HG03469 (cell line): ENCODE results near the gene GGA2.
"Not testable (repeated sequence)": the region's sequence is repeated elsewhere in the genome, so short reads cannot be mapped to it uniquely, and the experiment has no call there.

ENCODE experiments used
- ATAC-seq: cut with Tn5 transposase; IDR thresholded peaks from one replicate; pipeline ENCODE4 v1.9.1; 2021; ENCODE audit warnings: mild to moderate bottlenecking, moderate library complexity, moderate number of reproducible peaks; ENCODE audit not compliant: unreplicated experiment

GGA2 gene, protein sequence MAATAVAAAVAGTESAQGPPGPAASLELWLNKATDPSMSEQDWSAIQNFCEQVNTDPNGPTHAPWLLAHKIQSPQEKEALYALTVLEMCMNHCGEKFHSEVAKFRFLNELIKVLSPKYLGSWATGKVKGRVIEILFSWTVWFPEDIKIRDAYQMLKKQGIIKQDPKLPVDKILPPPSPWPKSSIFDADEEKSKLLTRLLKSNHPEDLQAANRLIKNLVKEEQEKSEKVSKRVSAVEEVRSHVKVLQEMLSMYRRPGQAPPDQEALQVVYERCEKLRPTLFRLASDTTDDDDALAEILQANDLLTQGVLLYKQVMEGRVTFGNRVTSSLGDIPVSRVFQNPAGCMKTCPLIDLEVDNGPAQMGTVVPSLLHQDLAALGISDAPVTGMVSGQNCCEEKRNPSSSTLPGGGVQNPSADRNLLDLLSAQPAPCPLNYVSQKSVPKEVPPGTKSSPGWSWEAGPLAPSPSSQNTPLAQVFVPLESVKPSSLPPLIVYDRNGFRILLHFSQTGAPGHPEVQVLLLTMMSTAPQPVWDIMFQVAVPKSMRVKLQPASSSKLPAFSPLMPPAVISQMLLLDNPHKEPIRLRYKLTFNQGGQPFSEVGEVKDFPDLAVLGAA

DNA sequence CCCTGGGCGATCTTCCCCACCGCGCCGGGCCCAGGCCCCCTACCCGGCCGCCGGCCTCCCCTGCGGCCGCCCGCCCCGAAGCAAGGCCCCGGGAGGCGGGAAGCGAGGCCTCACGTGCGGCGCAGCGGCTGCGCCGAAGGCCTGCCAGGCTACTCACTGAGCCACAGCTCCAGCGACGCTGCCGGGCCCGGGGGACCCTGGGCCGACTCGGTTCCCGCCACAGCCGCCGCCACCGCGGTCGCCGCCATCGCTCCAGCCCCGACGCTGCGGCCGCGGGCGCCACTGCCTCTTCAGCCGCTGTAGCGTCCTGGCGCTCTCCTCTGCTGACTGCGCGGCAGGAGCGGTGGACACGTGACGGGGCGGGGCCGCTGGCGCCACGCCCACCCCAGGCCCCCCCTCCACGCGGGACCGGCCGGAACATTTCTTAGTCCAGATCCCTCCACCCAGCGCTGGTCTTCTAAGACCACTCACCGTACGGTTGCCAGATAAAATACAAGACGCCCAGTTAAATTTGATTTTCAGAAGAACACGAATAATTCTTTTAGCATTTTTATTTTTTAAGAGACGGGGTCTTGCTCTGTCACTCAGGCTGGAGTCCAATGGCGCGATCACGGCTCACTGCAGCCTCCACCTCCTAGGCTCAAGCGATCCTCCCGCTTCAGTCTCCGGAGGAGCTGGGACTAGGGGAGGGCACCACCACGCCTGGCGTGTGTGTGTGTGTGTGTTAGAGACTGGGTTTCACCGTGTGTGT is at the start of gene GGA2:
TSS of gene GGA2 (minus strand) at position 331 of the 751 bp plus-strand sequence. CDS start at position 248, 83 bp downstream.
- peak; percentile 38 for ATAC-seq

DNA sequence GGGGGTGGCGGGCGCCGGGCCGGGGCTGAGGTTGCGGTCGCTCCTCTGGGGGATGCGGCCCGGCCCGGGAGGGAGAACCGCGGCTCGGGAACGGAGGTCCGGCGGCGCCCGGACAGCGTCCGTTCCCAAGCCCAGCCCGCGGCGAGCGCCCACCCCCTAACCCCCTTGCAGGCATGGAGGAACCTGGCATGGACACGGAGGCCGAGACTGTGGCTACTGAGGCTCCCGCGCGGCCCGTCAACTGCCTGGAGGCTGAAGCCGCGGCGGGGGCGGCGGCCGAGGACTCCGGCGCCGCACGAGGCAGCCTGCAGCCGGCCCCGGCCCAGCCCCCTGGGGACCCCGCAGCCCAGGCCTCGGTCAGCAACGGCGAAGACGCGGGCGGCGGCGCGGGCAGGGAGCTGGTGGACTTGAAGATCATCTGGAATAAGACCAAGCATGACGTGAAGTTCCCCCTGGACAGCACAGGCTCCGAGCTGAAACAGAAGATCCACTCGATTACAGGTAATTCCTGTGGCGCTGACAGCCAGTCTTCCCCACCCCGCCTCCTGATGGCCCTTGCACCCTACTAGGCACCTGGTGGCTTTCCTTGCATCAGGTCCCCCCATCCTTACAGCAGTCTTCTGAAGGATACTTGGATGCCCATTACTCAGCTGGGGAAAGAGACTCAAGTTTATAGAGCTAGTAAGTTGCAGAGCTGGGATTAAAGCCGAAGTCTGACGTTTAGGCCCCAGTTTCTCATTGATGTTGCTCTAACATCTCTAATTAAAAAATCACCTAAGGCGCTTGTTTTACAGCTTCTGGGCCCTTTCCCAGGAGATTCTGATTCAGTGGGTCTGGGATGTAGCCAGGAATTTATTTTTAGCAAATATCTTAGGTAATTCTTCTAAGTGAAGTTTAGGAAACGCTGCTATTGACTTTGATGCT is 47.7 kb upstream of the GGA2 start:
- no peak for ATAC-seq

DNA sequence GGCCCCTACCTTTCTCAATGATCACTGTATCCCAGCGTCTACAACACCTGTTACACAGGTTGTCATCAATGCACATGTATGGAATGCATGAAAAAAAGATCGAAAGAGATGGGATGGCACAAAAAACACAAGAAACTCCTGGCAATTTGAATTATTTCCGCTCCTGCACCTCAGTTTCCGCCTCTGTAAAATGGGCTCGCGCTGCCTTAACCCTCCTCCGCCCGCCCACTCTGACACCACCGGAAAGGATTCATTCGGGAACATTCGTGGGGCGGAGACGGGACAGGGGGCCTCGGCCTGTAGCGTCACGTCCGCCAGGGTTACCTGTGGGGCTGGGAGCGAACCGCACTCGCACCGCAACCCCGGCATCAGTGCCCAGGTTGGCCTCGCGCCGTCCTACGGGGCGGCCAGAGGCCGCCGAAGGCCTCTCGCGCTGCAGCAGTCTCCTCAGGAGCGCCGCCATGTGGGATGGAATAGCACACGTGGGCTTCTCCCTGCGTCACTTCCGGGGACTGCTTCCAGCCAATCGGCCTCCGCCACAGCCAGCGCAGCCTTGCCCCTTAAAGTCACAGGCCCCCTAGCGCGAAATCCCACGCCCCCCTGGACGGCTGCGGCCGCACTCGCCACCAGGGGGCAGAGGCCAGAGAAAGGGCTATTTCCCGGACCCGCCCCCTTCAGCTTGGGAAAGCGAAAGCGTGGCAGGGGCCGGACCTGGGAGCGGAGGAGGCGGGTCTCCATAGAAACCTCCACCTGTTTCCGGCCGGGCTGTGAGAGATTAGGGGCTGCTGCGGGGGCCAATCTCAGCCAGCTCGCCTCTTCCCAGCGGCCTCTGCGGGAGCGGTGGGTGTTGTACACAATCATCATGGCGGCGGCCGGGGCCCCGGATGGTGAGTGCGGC is 46.8 kb upstream of the GGA2 start, which contains the start of the genes EARS2 and UBFD1:
TSS of gene EARS2 (minus strand) at position 470 of the 898 bp plus-strand sequence. CDS start at position 463, 7 bp downstream.
TSS of gene UBFD1 (plus strand) at position 847 of the 898 bp plus-strand sequence. CDS start at position 863, 16 bp downstream.
- ATAC-seq, result peak; percentile 77

DNA sequence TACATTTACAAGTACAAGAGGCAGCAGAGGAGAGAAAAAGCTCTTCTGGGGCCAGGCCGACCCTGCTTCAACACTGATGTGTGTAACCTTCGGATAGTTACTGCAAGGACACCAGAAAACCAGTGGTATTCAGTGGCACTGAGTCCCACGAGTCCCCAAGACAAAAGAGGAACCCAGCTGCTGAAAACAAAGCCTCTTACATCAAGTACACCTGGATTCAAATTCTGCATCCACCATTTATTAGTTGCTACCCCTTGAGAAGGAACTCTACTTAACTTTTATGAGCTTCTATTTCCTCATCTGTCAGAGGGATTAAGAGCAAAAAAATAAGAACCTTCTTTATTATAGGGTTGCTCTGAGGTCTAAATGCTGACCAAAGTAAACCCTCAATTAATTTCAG is 44.2 kb upstream of the GGA2 start:
- no peak for ATAC-seq

DNA sequence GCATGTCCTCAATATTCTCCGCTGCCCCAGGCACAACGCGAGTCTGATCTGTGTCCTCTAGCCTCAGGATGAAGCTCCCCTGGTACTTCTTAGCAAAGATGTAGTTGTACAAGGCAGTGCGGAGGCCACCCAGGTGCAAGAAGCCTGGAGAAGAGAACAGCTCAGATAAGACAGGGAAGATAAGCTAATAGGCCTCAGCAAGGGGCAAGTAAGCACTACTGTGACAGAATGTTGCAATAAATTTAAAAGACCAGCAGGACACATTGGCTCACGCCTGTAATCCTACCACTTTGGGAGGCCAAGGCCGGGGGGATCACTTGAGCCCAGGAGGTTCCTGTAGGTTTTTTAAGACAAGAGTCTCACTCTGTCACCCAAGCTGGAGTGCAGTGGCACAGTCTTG is 41.9 kb upstream of the GGA2 start:
- no peak for ATAC-seq

DNA sequence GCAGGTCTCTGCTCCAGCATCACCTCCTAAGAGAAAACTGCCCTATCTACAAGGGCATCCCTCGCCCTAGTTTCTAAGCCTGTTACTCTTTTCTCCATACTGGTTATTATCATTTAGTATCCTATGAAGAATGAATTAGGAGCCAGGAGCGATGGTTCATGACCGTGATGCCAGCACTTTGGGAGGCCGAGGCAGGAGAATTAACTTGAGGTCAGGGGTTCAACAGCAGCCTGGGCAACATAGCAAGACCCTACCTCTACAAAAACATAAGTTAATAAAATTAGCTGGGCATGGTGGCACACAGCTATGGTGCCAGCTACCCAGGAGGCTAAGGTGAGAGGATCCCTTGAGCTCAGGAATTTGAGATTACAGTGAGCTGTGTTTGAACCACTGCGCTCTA is 39.6 kb upstream of the GGA2 start:
- ATAC-seq, result no peak

DNA sequence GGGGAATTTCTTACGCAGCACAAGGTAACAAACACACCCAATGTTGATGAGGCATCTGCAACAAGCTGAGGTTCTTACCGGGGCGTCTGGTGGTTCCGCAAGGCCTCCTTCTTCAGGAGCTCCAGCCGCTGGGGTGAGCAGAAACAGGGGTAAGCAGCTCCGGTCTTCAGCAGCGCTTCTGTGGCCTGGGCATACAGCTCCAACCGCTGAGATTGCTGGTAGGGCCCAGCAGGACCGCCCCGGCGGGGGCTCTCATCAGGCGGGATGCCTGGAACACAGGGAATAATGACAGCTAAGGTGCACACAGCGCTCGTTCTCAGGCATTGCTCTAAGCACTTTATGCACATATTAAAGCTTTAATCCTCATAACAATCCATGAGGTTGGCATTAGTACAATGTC is 34.1 kb upstream of the GGA2 start:
- no peak for ATAC-seq

DNA sequence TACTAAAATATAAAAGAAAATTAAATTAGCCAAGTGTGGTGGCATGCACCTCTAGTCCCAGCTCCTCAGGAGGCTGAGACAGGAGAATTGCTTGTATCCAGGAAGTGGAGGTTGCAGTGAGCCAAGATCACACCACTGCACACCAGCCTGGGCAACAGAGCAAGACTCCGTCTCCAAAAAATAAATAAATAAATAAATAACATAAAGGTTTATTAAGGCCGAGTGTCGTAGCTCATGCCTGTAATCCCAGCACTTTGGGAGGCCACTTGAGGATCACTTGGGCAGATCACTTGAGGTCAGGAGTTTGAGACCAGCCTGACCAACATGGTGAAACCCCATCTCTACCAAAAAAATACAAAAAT is 30.5 kb upstream of the GGA2 start:
- ATAC-seq, result not testable (repeated sequence)

DNA sequence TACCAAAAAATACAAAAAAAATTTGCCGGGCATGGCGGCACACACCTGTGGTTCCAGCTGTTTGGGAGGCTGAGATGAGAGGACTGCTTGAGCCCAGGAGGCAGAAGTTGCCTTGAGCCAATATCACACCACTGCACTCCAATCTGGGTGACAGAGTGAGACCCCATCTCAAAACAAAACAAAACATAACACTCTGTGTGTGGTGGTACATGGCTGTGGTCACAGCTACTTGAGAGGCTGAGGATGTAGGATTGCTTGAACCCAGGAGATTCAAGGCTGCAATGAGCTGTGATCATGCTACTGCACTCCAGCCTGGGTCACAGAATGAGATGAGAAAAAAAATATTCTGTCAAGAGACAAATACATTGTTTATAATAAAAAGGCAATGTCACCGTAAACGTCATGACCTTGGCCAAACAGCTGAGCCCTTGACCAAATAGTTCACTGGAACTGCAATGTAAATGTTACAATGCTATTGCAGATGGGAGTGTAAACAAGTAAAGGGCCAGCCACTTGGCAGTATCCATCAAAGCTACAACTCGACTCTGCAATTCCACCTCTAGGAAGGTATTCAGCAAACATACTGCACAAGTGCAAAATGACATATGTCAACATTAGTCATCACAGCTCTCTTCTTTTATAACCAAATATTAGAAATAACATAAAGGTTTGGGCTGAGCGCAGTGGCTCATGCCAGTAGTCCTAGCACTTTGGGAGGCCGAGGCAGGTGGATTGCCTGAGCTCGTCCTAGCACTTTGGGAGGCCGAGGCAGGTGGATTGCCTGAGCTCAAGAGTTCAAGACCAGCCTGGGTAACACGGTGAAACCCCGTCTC is 29.9 kb upstream of the GGA2 start:
- ATAC-seq, result no peak

DNA sequence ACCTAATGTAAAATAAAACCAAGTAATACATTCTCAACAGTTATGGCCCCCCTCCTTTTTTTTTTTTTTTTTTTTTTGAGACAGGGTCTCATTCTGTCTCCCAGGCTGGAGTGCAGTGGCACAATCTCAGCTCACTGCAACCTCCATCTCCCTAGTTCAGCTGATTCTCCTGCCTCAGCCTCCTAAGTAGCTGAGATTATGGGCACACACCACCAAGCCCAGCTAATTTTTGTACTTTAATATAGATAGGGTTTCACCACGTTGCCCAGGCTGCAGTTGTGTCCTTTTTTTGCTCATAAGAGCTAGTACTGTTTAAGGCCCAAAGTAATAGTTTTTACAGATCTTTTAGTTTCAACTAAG is 28.6 kb upstream of the GGA2 start:
- ATAC-seq, result no peak

DNA sequence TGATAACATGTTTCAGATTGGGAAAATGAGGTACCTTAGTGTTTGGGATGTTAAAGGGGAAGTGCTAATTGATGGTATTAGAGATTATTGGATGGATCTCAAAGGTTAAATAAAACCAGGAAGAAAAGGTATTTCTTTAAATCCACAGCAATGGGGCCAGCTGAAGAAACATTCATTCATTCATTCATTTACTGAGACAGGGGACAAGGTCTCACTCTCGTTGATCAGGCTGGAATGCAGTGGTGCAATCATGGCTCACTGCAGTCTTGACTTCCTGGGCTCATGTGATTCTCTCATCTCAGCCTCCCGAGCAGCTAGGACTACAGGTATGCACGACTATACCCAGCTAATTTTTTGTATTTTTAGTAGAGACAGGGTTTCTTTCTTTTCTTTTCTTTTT is 27.1 kb upstream of the GGA2 start:
- ATAC-seq, result no peak

DNA sequence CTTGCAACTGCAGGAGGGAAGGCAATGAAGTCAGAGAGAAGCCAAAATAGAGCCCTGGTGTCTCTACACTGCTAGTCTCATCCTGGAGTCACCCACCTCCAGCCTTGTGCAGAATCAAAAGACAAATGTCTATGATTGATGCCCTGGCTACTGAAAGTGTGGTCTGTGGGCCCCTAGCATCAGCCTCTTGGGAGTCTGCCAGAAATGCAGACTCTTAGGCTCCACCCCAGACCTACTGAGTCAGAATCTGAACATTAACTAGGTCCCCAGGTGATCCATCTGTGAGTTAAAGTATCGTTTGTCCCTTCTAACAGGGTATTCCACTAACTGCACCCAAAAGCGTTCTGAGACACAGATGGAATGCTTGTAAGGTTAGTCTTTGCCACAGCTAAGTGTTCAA is 25.6 kb upstream of the GGA2 start:
- no peak for ATAC-seq

DNA sequence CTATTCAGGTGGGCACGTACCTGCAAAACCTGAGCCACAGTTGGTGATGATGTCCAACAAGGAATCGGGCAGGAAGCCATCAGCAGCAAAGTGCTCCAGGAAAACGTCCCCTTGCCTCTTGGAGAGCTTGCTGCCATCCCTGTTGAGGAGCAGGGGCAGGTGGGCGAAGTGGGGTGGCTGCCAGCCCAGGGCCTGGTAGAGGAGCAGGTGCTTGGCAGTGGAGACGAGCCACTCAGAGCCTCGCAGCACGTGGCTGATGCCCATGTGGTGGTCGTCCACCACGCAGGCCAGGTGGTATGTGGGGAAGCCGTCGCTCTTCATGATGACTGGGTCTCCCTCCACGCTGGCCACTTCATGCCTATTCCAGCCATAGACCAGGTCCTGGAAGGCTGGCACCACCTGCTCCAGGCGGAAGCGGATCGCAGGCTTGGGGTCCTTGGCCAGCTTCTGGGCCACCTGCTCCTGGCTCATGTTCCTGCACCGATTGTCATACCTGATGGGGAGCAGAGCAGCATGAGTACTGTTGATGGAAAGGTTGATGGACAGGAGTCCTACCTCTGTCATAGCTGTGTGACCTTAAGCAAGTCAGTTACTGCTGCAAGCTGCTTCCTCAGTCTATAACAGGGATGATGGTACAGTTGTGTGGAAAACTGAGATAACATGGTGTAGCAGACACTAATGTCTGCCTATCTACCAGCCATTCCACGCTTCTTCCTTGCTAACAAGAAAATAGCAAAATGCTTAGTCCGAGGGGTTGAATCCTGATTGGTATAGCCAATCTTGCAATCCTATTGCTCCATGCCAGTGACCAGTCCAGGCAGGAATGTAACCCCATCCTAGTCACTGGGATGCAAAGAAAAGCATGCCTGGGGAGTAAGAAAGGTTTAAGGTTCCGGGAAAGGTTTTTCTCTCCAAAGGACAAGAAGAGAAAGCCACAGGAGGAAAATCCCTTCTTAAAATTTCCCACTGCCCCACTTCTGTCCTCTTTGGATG is 24.9 kb upstream of the GGA2 start:
- no peak for ATAC-seq

DNA sequence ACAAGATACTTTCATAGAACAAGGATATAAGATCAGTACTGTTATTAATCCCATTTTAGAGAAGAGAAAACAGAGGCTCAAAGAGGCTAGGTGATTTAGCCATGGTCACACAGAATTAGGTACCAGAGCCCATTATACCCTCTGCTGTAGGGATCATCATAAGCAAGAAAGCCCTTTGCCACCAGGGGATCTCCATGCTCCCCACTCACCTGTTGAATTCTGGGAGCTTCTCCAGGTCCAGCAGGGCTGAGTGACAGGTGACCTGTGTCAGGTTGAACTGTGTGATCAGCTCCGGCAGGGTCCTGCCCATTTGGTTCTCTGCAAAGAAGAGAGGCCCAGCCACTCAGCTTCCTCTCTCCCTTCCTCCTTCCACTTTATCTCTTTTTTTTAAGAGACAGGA is 22.2 kb upstream of the GGA2 start:
- ATAC-seq, result no peak

DNA sequence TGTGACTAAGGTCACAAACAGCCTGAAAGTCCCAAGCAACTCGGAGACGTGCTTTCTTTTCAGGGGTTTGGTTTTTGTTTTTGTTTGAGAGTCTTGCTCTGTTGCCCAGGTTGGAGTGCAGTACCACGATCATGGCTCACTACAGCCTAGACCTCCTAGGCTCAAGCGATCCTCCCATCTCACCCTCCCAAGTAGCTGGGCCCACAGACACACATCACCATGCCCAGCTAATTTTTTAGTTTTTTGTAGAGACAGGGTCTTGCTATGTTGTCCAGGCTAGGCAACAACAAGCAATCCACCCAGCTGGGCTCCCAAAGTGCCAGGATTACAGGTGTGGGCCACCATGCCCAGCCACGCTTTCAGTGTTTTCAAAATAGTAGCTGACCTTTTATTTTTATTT is 19.8 kb upstream of the GGA2 start:
- no peak for ATAC-seq

DNA sequence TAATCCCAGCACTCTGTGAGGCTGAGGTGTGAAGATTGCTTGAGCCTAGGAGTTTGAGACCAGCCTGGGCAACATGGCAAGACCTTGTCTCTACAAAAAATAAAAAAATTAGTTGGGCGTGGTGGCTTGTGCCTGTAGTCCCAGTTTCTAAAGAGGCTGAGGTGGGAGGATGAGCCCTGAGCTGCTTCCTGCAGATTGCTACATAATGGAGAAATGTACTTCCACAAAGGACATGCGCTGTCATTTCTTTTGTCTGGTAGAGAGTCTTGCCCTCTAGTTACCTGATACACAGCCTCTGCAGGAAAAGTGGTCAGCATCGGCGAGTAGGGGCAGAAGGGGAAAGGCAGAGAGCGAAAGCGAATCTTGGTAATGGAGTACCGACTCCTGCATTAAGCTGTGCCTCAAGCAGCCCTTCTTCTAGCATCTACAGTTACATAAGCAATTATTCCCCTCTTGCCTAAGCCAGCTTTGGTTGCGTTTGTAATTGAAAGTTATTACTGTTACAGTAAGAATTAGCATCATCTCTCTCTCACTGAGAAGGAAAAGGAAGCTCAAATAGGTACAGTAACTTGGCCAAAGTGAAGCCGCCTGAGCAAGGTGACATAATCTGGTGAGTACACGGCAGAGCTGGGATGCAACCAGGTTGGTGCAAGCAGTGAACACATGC is 18.5 kb upstream of the GGA2 start:
- ATAC-seq, result no peak
